NB4 (cell line): ENCODE results near the gene COL16A1.

Source experiments
- DNase-seq: peaks from one replicate; pipeline ENCODE4 v3.0.0; 2010; ENCODE audit warnings: low read depth
- H3K4me3 ChIP-seq: one replicate; pipeline ENCODE4 v1.5.1; 2011; ENCODE audit warnings: mild to moderate bottlenecking, low read depth, low read length, moderate library complexity
- CTCF ChIP-seq: IDR thresholded peaks from one replicate; pipeline ENCODE4 v1.5.1; 2012; ENCODE audit warnings: low read depth, low read length
- MAX ChIP-seq: IDR thresholded peaks from 2 replicates; pipeline ENCODE4 v1.6.1; 2011; ENCODE audit warnings: low read depth, low read length
- MYC ChIP-seq: IDR thresholded peaks from 2 replicates; pipeline ENCODE4 v1.6.1; 2011; ENCODE audit warnings: low read depth, low read length
- POLR2A ChIP-seq: IDR thresholded peaks from 2 replicates; pipeline ENCODE4 v1.6.1; 2011; ENCODE audit warnings: mild to moderate bottlenecking; ENCODE audit not compliant: insufficient read length; ENCODE audit errors: extremely low read depth

COL16A1 gene

GRCh38 chr1:31621847-31622730 lies 81.7 kb downstream of the COL16A1 start:
- DNase-seq: no peak
- no peak for TF ChIP-seq MAX
- no peak for TF ChIP-seq POLR2A
- no peak for TF ChIP-seq CTCF
- TF ChIP-seq MYC: no peak
- H3K4me3 ChIP-seq: no peak overlapping the region

- no peak overlapping the region for H3K4me3 ChIP-seq
- no peak for TF ChIP-seq CTCF
- no peak for TF ChIP-seq MYC
- no peak for TF ChIP-seq MAX
- no peak for TF ChIP-seq POLR2A
- no peak for DNase-seq
Measured at GRCh38 chr1:31621498-31621820, 82.4 kb downstream of the COL16A1 start.

- TF ChIP-seq MAX (no peak), POLR2A (no peak), MYC (no peak), CTCF (no peak)
- H3K4me3 ChIP-seq: no peak overlapping the region
- no peak for DNase-seq
Measured at GRCh38 chr1:31620631-31621497, 83.0 kb downstream of the COL16A1 start.

GRCh38 chr1:31618916-31619846 lies 84.6 kb downstream of the COL16A1 start:
- no peak for DNase-seq

GRCh38 chr1:31617916-31618746 lies 85.7 kb downstream of the COL16A1 start:
- peak; percentile 53 for DNase-seq
- TF ChIP-seq MAX (no peak), CTCF (peak; percentile 69)
- no peak overlapping the region for H3K4me3 ChIP-seq

More at GRCh38 chr1:31618916-31619846, 84.6 kb downstream of the COL16A1 start:
- H3K4me3 ChIP-seq: no peak overlapping the region
- no peak for TF ChIP-seq MAX
